Activated gamma-delta T cell treated with anti-CD3 and anti-CD28 coated beads, Interleukin-2, amount 50 U/mL, for 16 hours (primary cell): Measurements from ENCODE around the gene SLC12A1.

Experiments
- DNase-seq: peaks from one replicate; pipeline ENCODE4 v3.0.0-alpha.2; 2020; ENCODE audit warnings: low read depth

The SLC12A1 gene

DNA sequence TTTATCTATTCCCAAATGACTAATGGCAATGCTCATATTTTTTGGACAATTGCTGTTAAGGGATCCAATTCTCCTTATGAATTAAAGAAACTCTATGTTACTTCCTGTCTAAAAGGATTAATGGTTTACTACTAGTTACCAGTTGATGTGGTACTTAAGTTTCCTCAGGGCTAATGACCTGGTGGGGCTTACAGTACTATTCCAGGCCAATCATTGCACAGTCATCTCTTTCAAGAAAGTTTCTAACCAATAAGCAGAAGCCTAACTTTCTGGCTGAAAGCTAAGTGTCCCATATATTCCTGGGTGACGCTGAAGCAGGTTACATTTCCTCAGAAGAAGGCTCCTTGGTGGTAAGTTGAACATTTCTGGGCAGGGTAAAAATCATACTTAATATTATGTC lies at the start of gene SLC12A1:
Gene SLC12A1, plus strand, starts transcription at position 322 of the 400 bp plus-strand sequence. CDS start 1,418 bp downstream, outside the sequence.
- DNase-seq, result no peak

DNA sequence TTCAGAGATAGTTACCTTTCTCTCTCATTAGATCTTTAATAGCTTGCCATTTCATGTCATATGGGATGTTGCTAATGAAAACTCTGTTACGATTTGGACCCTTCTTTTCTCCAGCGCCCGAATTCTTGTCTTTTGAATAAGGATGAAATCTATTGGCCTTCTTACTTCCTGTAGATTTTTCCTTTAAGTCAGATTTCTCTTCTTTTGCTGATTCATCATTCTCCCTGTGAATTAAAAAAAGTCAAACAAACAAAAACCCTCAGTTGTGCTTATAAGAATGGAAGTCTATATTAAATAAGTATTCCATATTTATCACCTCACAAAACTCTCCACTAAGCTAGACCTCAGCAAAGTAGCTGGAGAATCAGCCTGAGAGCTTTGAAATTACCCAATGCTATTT lies 37.5 kb upstream of the SLC12A1 start:
- DNase-seq, result no peak

DNA sequence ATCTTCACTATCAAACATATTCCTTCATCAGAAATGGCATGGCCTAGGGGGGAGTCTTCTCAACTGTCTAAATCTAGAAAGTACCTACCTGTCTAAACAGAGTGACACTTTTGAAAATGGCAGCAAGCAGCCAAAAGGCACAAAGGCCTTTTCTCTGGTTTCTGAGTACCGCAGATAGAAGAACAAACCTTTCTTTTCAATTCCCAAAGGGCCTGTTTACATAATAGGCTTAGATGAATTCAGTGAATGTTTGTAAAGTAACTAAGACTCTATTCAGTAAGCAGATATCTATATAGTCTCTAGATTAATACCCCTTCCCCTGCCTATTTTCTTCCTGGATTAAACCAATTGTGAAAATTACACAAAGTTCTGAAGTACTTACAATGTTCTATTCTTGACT lies 35.1 kb upstream of the SLC12A1 start:
- DNase-seq, result no peak

DNA sequence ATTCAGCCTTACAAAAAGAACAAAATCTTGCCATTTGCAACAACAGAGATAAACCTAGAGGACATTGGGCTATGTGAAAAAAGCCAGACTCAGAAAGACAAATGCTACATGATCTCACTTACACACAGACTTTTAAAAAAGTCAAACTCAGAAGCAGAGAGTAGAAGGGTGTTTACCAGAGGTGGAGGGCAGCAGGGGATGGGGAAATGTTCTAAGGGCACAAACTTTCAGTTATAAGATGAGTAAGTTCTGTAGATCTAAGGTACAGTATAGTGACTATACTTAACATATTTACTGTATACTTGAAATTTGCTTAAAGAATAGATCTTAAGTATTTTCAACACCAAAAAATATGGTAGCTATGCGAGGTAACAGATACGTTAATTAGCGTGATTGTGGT lies 31.0 kb upstream of the SLC12A1 start:
- no peak for DNase-seq

GRCh38 chr15:48176112-48176511 lies 30.0 kb upstream of the SLC12A1 start:
- no peak for DNase-seq

GRCh38 chr15:48176957-48177356 lies 29.1 kb upstream of the SLC12A1 start:
- no peak for DNase-seq

DNA sequence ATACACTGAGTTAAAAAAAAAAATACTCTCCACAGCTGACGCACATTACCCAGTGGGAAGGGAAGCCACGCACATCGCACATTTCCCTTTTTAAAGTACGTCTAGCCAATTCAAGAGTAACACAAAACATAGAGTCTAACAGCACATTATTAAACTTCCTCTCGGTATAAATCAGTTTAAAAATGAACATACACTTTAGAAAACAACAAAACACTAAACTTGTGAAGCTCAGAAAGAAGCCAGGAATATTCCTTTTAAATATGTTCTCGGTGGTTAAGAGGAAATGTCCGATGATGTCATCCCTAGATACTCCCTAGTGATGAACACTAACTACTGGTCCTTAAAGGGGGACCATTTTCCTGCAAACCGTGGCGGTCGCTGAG lies 28.7 kb upstream of the SLC12A1 start:
- no peak for DNase-seq

GRCh38 chr15:48177766-48178647 lies 28.1 kb upstream of the SLC12A1 start, which contains the start of gene MYEF2:
TSS of gene MYEF2 (minus strand) at chr15:48178295. CDS start at chr15:48178237, 58 bp downstream.
- peak; percentile 36 for DNase-seq

- no peak for DNase-seq
Measured at GRCh38 chr15:48178648-48178931, 27.5 kb upstream of the SLC12A1 start.

GRCh38 chr15:48182749-48183148 lies 23.4 kb upstream of the SLC12A1 start:
- no peak for DNase-seq

- DNase-seq, result no peak
Measured at GRCh38 chr15:48185529-48185928, 20.6 kb upstream of the SLC12A1 start.

GRCh38 chr15:48186271-48186670 lies 19.8 kb upstream of the SLC12A1 start:
- no peak for DNase-seq

DNA sequence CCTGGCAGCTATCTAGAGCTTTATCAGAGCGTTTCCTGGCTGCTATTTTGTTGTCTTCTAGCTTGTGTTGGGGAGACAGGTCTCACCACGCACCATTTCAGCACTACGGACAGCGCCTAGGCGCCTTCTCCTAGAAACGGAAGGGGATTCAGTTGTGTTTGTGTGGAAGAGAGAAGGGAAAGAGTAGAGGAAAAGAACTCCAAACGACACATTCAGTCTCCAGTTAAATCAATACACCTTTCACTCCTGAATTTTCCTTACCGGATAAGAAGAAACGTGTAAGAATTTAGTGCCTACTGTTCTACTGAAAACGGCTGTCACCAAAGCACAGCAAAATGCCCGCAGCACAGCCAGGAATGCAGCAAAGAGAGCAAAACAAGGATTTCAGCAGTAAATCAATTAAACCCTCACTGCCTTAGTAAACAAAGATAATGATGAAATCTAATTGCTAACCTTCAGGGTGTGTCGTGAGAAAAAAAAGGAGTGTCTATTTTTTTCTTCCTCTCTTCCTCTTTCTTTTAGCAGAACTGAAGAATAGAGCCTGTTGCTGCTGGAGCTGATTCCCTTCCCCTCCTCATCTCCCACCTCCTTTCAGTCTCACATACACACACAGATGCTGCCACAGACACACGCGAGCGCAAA lies 15.0 kb upstream of the SLC12A1 start:
- no peak for DNase-seq

DNA sequence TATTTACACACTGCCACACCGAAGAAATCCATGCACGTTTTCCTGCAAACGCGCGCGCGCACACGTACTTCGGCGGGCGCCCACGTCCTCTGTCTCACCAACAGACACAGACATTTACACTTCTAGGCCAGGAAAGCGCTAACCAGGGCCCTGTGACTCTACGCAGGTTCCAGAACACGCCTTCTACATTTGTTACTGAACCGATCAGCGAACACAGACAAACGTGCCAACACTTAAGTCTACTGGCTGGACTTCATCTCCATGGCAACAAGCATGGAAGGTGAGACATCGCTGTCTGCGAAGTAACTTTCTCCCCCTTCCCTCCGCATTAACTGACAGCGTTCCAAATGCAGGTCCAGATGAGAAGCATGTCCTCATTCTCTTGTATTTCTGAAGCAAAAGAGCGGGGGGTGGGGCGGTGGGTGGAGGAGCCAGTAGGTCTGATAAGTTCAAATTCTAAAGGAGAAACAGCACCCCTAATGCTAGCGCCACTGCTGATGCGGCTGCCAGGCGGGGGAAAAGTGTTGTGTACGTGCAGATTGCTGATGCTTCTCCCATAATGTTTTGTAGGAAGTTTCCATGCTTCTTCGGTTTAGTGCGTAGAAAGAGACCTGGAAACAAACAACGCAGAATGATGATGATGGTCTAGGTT lies 14.4 kb upstream of the SLC12A1 start, which contains the start of gene CTXN2:
Gene CTXN2, plus strand, starts transcription at position 92 of the 652 bp plus-strand sequence. CDS start 9,636 bp downstream, outside the sequence.
- no peak for DNase-seq

DNA sequence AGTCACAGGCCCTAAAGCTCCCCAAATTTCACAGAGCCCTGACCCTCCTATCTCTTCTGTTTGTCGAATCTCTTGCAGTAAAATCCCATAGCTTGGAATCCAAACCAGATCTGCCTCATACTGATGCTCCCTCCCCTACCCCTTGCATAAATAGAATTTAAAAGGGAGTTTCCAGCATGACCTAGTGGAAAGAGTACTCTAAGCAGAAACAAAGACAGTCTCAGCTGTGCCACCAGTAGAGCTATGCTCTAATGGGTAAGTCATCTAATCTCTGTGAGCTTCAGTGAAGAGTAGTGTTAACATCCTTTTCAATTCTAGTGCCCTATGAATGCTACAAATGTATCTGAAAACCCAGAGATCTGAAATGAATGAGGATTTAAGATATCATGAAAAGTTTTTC lies 4.0 kb upstream of the SLC12A1 start:
- no peak for DNase-seq

GRCh38 chr15:48221261-48221660 lies 15.2 kb downstream of the SLC12A1 start:
- no peak for DNase-seq

DNA sequence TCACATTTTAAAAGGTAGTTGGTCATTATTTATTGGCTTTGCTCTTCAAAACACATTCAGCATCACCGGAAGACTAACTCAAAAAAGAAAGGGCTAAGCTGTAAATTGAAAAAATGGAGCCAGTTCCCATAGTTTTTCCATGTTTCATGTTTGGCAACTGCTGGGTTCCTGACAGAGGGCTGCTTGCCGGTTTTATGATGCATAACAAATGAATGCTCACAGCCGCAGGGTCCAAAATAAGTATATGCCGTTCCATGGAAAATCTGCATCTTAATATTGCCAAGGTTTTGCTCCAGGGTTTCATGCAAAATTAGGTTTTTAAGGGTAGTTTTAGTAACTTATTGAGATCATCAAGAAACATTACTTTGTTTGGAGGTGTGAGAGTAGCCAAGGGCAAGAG lies 15.8 kb downstream of the SLC12A1 start:
- no peak for DNase-seq

GRCh38 chr15:48222627-48223026 lies 16.5 kb downstream of the SLC12A1 start:
- no peak for DNase-seq

DNA sequence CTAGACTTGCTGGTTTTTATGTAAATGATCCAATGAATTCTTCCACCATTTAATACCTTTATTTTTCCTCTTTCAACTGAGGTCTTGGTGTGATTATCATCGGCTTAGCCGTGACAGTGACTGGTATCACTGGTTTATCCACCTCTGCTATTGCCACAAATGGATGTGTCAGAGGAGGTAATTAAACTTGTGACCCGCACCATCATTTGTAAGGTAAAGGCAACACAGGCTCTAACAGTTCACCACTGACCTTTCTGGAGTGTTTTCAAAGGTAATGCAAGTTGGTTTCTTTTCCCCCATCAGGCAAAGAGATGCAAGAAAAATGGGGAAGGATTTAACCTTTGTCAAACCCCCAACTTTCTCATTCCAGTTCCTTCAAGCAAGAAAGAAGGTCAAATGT lies 19.7 kb downstream of the SLC12A1 start:
- no peak for DNase-seq

GRCh38 chr15:48230498-48230897 lies 24.4 kb downstream of the SLC12A1 start:
- no peak for DNase-seq

DNA sequence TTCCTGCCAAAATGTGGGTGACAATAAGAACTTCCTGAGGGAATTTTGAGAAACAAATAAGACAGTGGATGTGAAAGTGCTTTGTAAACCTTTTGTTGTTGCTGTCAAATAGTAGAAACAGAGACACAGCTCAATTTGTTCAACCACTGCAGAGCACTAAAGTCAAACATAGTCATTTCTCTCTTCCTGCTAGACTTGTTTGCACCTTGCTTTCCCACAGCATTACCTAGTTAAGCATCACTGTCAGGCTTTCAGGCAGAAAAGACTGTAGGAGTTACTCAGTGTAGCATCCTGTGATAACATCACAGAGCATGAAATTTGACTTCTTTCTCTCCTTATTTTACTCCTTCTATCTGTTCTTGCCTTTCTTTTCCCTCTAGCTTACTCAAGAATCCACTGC lies 27.1 kb downstream of the SLC12A1 start:
- no peak for DNase-seq

GRCh38 chr15:48239334-48239733 lies 33.2 kb downstream of the SLC12A1 start:
- no peak for DNase-seq

GRCh38 chr15:48242015-48242414 lies 35.9 kb downstream of the SLC12A1 start:
- DNase-seq, result no peak
